ENCODE measurements around the gene PMVK. TPM values are rescaled to one million over a fixed set of nuclear protein-coding genes. Genes with fewer than 3 reads are reported as not detected.

PMVK gene
- total and polyA plus RNA-seq, 10 of the 15 experiments (the other 5 are each of a cell fraction or from before 2014, with no cell fraction given), result 6.0 to 121 (median 49.4) TPM

DNA sequence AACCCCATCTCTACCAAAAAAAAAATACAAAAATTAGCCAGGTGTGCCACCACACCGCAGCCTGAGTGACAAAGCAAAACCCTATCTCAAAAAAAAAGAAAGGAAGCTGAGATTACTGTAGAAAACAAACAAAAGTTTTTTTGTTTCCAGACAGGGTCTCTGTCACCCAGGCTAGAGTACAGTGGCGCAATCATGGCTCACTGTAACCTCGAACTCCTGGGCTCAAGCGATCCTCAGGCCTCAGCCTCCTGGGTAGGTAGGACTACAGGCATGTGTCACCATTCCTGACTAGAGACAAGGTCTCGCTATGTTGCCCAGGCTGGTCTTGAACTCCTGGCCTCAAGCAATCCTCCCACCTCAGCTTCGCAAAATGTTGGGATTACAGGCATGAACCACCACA lies 27.8 kb upstream of the PMVK start:
- 71% methylated on average over 6 of the region's 6 CpGs for WGBS (ENCODE audit: insufficient coverage, insufficient replicate concordance, low lambda C conversion rate, missing lambda C conversion rate)
- H3K79me2 ChIP-seq (ENCODE audit: control insufficient read depth, insufficient read depth, low read length), result peaks cover 32% of the 10 kb centered on the region
- DNase-seq (ENCODE audit: low read depth, low spot score) (no peak), FAIRE-seq (no peak), ATAC-seq (no peak)
- intact Hi-C loops (cut with micrococcal nuclease; ENCODE audit: unreplicated experiment) (loop anchor here (5.0 kb wide), 1 partner anchor 38 kb away; the partner anchor contains the start of gene ZBTB7B), in situ Hi-C loops (cut with MboI) (no loop called here)
- peaks cover 8% of the 10 kb centered on the region; the same call in 1 of the 2 replicates for H3K4me1 ChIP-seq (ENCODE audit: control insufficient read depth, insufficient read depth, low read length)
- RAD21 ChIA-PET (ENCODE audit: unreplicated experiment), result interaction anchor here (1.0 to 1.9 kb wide), 2 partner anchors 35 to 53 kb away, joined by 3 to 4 read pairs; no protein-coding TSS in a partner anchor
- H3K27ac ChIP-seq (ENCODE audit: control insufficient read depth, insufficient read depth), result no peak overlapping the region
- POLR2A ChIA-PET, result interaction anchor here (1.3 to 1.7 kb wide), 3 partner anchors 9 to 20 kb away, joined by 3 to 5 read pairs (median 4); partner anchors contain the start of gene CKS1B
- no peak overlapping the region for H3K4me2 ChIP-seq (ENCODE audit: control insufficient read depth, insufficient read depth)
- CTCF ChIA-PET, result interaction anchor here (1.8 to 3.5 kb wide), 3 partner anchors 9 to 35 kb away, joined by 4 to 11 read pairs (median 5); partner anchors contain the start of genes CKS1B and PBXIP1
- BruUV-seq (replicated peaks), result no TSS peak
- no peak overlapping the region for H3K9ac ChIP-seq (ENCODE audit: control insufficient read depth, insufficient read depth, low read length)
- H3K27me3 ChIP-seq (replicated peaks in 1 of 2; ENCODE audit: control insufficient read depth in 2 of 2, insufficient read depth in 2 of 2, low read length in 1 of 2), result no peaks in the 10 kb centered on the region
- no peaks in the 10 kb centered on the region for H3K9me3 ChIP-seq (replicated peaks; ENCODE audit: control insufficient read depth, insufficient read depth, low read length)
- no peaks in the 10 kb centered on the region for H4K20me1 ChIP-seq (ENCODE audit: control insufficient read depth, insufficient read depth)
- no peak overlapping the region for H2AFZ ChIP-seq (ENCODE audit: control insufficient read depth, low read depth, low read length)
- TF ChIP-seq NFXL1 (IDR thresholded peaks at IDR 0.05; ENCODE audit: borderline replicate concordance) (no peak), RAD51 (IDR thresholded peaks at IDR 0.05) (no peak), NFIC (IDR thresholded peaks at IDR 0.05; ENCODE audit: low read depth, low read length) (no peak)
- TF ChIP-seq, protein P1, sequence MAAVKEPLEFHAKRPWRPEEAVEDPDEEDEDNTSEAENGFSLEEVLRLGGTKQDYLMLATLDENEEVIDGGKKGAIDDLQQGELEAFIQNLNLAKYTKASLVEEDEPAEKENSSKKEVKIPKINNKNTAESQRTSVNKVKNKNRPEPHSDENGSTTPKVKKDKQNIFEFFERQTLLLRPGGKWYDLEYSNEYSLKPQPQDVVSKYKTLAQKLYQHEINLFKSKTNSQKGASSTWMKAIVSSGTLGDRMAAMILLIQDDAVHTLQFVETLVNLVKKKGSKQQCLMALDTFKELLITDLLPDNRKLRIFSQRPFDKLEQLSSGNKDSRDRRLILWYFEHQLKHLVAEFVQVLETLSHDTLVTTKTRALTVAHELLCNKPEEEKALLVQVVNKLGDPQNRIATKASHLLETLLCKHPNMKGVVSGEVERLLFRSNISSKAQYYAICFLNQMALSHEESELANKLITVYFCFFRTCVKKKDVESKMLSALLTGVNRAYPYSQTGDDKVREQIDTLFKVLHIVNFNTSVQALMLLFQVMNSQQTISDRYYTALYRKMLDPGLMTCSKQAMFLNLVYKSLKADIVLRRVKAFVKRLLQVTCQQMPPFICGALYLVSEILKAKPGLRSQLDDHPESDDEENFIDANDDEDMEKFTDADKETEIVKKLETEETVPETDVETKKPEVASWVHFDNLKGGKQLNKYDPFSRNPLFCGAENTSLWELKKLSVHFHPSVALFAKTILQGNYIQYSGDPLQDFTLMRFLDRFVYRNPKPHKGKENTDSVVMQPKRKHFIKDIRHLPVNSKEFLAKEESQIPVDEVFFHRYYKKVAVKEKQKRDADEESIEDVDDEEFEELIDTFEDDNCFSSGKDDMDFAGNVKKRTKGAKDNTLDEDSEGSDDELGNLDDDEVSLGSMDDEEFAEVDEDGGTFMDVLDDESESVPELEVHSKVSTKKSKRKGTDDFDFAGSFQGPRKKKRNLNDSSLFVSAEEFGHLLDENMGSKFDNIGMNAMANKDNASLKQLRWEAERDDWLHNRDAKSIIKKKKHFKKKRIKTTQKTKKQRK (IDR thresholded peaks at IDR 0.05; ENCODE audit: low read depth, low read length), result no peak
- SMC1A ChIA-PET (ENCODE audit: uncharacterized antibody, unreplicated experiment), result interaction anchor here (0.9 to 1.4 kb wide), 2 partner anchors 9 to 18 kb away, joined by 3 to 4 read pairs; partner anchors contain the start of gene FLAD1
- no peak overlapping the region for H3K4me3 ChIP-seq
- peaks cover 12% of the 10 kb centered on the region in 2 experiments; a peak in 3 of 4 replicates for H3K36me3 ChIP-seq (ENCODE audit: control insufficient read depth in 2 of 2, insufficient read depth in 2 of 2, low read length in 1 of 2)
